ENCODE results near the gene SPTBN5. TPM values are rescaled to one million over a fixed set of nuclear protein-coding genes. Genes with fewer than 3 reads are reported as not detected.

SPTBN5 gene
- total RNA-seq, 1 experiment from 2014 or later: 1.1 TPM

GRCh38 chr15:41926185-41927056 is 32.6 kb upstream of the SPTBN5 start:
- DNase-seq (ENCODE audit: low read depth): no peak

DNA sequence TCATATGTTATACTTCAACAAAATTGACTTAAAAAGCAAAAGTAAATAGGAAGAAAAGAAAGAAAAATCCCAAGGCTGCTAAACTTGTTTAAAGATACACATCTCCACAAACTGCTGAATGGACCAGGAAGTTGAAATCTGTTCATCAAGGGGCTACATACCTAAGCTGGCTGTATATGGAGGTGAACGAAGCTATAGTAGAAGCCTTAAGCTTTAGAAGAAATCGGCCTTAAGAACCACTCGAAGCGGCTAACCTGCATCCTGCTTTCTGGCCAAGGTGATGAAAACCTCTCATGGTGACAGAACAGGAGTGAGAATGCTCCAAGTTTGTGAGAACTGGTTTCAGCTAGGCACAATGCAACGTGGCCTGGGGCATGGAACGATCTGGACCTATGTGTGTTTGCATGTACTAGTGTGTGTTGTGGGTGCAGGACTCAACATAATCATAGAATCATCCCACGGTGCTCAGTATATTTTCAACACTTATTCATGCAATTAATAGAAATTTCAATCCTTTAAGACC is 31.3 kb upstream of the SPTBN5 start:
- no peak for DNase-seq (ENCODE audit: low read depth)

- no peak for DNase-seq (ENCODE audit: low read depth)
Observed at GRCh38 chr15:41923401-41923997, 29.6 kb upstream of the SPTBN5 start.

DNA sequence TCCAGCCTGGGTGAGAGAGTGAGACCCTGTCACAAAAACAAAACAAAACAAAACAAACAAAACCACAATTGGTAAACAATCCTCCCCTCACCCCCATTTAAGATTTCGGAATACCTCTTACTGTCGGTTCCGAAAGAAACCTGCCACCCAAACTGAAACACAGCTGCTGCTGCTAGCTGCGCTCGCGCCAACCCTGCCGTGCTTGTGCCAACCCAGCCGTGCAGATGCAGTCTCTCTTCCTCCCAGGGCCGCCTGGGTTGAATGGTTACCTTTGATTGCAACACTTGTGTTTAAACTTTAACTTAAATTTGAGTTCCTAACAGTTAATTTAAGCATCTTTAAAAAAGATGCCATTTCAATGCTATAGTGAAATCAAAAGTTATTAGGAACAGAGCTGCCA is 28.5 kb upstream of the SPTBN5 start:
- DNase-seq (ENCODE audit: low read depth): no peak

- DNase-seq (ENCODE audit: low read depth): no peak
Observed at GRCh38 chr15:41921639-41922038, 27.8 kb upstream of the SPTBN5 start.

DNA sequence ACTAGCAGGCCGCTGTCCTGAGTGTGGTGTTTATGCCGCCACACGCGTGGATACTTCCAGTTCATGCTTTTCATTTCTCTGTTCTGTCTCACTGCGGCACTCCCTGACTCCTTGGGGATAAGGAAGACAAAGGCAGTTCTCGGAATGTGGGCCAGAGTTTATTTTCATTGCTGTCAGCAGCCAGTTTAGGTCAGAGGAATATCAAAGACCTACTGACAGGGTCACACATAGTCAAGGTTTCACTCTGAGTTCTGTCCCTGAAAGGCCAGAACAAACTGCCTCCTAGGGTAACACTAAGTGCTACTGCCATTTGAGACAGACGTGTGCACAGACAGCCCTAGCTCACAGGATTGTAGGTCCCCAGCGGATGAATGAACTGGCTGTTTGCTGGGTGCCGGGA is 27.3 kb upstream of the SPTBN5 start:
- no peak for DNase-seq (ENCODE audit: low read depth)

GRCh38 chr15:41919954-41920538 is 26.2 kb upstream of the SPTBN5 start:
- no peak for DNase-seq (ENCODE audit: low read depth)

DNA sequence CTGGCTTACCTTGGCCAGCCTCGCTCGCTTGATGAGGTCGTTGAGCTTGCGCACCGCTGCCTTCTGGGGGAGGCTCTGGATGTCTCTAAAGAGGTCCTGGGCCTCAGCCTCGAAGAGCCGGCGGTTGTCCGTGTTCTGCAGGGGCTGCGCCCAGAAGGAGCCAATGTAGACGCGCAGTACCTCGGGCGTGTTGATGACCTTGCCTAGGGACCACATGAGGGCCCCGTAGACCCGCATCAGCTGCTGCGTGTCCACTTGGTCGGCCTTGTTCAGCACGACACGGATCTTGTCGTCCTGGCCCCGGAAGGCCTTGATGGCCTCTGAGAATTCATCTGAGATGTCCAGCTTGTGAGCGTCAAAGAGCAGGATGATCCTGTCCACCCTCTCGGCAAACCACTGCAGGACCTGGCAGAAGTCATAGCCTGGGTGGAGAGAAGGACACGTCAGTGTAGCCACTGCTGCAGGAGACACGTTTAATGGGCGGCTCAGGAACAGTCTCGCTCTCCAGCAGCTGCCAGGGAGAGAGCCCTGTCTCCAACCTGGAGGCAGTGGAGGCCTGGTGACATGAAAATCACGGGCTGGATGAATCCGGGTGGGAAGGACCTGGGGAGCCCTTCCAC is 25.5 kb upstream of the SPTBN5 start:
- no peak for DNase-seq (ENCODE audit: low read depth)

- no peak for DNase-seq (ENCODE audit: low read depth)
Observed at GRCh38 chr15:41918506-41919126, 24.8 kb upstream of the SPTBN5 start.

GRCh38 chr15:41917767-41918430 is 24.0 kb upstream of the SPTBN5 start:
- peak; percentile 81 for DNase-seq (ENCODE audit: low read depth)

DNA sequence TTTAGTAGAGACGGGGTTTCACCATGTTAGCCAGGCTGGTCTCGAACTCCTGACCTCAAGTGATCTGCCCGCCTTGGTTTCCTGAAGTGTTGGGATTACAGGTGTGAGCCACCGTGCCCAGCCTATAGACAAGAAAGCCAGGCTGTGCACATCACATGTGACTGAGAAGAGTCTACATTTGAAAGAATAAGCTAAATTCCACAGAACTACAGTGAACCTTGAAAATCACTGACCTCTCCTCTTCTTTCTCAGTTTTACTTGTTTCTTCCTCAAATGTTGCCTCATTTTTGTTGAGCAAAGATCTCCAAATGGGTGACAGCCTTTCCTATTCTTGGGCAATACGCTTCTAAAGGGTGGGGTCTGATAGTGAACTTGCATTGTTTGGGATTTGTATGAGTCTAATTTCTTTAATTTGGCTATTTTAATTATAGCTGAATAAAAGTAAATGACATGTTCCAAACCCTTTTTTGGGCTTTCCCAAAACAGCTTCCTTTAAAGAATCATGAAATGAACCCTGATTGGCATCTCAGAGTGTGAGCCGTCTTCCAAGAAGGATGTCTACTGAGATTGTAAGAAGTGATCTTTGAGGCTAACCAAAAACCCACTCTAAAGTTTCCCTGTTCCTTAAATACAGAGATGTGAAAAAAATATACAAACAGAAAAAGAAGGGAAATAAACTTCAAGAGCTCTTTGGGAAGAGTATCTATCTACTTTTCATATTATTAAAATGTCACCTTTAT is 21.6 kb upstream of the SPTBN5 start:
- DNase-seq (ENCODE audit: low read depth): no peak

DNA sequence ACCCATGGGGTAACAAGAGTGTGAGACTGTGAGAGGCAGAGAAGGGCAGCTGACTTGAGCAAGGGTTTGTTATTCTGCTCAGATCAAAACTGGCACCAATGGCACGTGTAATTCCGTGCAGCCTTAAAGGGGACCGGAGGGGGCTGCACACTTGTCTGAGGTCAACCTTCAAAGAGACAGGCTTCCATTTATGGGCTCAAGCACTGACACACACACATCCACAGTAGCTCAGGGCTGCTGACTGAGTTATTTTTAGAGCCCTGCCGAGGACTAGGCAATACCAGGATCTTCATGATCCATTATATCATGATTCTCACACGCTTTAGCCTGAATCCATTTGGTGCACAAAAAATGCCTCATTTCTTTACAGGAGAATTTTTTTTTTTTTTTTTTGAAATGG is 20.6 kb upstream of the SPTBN5 start:
- no peak for DNase-seq (ENCODE audit: low read depth)

DNA sequence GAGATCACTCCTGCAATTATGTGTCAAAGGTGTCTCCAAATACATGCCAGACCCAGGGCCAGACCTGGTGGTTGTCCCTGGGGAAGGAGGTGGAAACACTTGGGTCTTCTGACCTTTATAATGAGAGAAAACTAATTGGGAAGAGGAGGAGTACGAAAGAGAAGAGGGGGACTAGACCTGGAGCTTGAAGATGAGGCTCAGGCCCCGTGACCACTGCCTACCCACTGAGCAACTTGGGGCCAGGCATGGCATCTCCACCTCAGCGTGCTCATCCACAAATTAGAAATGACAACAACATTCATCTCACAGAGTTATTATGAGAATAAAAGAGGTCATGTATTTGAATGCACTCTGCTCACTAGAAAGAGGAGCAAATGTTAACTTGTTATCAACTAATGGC is 19.4 kb upstream of the SPTBN5 start:
- no peak for DNase-seq (ENCODE audit: low read depth)

DNA sequence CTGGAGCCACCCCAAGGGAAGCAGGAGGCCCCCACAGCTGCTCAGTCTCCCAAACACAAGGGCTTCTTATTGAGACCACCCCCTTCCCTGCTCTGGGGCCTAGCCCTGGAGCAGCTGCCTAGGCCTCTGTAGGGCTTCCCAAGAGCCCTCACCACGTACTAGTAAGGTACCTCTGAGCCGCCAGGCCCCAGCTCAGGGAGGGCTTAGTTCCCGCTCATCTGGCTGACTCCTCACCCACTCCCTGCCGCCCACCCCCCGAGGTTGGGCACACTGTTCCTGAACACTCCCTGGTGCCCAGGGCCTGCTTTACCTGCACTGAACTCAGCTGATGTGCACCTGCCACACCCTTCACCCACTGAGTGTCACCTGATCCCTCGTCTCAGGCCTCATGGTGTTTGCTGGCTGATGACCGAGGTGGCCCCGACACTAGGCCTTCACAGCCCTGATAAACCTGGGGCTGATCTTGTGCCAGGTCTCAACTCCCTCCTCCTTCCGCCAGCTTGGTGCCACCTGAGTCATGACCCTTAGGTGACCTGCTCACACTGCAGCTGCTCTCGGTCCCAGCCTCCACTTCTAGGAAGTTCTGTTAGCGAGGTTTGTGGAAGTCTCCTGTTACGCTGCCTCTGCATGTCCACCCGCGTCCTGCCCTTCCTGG is 18.0 kb upstream of the SPTBN5 start:
- no peak for DNase-seq (ENCODE audit: low read depth)

DNA sequence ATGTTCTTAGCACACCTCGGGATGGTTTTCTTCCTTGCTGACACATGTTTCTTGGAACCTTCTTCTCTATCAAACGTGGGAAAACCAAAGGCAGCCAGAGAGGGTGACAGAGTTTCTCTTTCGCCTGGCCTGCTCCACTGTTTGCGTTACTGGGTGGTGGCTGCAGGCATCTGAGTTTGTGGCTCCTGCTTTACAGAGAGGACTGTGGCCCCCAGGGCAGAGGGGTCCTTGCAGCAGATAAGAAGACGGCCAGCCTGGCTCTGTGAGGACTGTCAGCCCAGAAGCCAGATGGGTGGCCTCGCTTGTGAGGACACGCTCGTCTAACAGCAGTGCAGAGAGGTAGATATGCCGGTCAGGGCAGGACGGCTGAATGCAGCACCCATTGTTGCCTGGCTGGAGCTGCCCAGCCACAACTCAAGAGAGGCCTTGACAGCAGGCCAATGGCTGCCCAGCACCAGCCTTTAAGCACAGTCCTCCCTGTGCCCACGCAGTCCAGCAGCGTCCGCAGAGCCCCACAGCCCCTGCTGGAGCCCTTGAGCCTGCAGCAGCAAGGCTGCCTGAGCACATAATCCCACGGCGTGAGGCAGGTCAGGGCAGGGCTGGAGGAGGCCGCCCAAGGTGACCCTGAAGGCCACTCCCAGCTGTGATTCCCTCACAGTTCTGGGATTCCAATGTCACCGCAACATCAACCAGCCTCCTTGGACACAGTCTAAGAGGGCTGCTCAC is 15.0 kb upstream of the SPTBN5 start:
- no peak for DNase-seq (ENCODE audit: low read depth)

DNA sequence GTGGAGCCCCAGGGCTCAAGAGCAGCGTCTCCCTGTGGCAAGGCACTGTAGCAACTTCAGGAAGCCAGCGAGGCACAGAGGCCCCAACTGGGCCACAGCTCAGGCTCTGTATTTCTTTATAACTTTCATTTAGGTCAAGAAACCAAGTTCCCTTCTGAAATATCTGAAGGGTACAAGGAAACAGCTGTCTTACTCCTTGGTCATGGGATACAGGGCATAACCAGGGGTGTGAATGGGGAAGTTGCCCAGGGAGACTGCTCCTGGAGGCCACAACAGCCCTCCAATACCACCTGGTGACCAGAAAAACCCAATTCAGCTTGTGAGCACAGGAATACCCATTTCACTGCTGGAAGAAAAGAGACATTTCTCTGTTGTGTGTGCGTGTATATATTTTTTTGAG is 13.3 kb upstream of the SPTBN5 start:
- no peak for DNase-seq (ENCODE audit: low read depth)

GRCh38 chr15:41906608-41907007 is 12.8 kb upstream of the SPTBN5 start:
- no peak for DNase-seq (ENCODE audit: low read depth)

DNA sequence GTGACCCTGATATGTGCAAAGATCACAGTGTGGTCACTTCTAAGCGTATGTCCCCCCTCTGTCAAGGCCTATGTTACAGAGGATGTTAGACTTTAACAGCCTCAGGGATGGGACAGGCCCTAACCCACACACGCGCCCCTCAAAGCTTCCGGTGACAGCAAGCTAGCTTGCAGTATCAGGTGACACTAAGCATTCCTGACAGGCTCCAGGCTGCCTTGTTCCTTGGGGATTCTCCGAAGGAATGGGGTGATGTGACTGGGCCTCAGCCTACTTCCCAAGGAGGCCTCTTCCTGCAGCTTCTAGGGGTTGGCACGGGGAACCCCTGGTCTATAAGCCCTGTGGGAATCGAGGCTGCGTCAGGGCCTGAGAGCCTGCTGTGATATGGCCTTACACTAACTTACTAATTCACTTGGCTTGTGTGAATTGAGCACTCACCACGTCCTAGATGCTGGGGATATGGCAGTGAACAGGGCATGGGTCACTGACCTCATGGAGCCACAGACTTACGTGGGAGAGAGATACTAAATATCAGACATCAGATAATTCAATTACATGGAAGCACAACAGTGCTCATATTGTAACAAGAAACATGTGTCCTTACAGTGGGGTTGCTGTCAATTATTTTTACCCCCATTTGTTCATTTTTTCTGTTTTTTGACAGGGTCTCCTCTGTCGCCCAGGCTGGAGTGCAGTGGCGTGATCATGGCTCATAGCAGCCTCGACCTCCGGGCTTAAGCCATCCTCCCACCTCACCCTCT is 11.4 kb upstream of the SPTBN5 start:
- DNase-seq (ENCODE audit: low read depth): no peak

DNA sequence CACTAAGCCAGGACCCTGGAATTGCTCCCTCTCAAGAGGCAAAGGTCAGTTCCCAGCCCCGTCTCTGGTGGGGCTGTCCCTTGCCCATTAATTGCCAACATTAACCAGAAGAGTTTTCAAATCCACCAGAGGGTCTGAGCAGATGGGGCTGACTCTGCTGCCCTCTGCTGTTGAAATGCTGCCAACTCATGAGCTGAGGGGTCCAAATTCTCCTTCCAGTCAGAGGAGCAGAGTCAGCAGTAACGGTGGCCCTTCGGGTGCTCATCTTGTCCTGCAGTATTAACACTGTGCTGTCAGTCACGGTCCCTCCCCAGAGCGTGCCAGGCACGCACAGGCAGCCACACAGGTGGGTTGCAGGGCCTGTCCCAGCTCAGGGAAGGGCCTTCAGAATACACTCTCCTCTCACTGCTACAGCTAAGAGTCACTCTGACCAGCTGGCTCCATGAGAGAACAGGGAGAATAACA is 10.7 kb upstream of the SPTBN5 start:
- DNase-seq (ENCODE audit: low read depth): peak; percentile 64
